OCI-LY1 (cell line): ENCODE data around the gene FURIN.

ENCODE experiments used
- H2AFZ ChIP-seq: fragments of 200-600 bp; sonication (generic), shearing (Covaris generic); 2 replicates; pipeline ENCODE4 v1.6.0; 2014; ENCODE audit warnings: antibody characterized with exemption, mild to moderate bottlenecking, low read length
- H3F3A ChIP-seq: fragments of 200-600 bp; sonication (generic), shearing (Covaris generic); 2 replicates; pipeline ENCODE4 v1.6.0; 2014; ENCODE audit warnings: mild to moderate bottlenecking, antibody characterized with exemption, low read length, moderate library complexity; ENCODE audit not compliant: insufficient read depth
- H3K27ac ChIP-seq: fragments of 200-600 bp; sonication (generic); 2 replicates; pipeline ENCODE4 v1.5.1; 2014; ENCODE audit warnings: low read length, mixed run types, mild to moderate bottlenecking, low read depth; ENCODE audit not compliant: poor library complexity, severe bottlenecking
- H3K27me3 ChIP-seq: fragments of 200-600 bp; sonication (generic); 2 replicates; pipeline ENCODE4 v1.6.0; 2014; ENCODE audit warnings: antibody characterized with exemption, mild to moderate bottlenecking, low read length, moderate library complexity; ENCODE audit not compliant: insufficient read depth
- H3K36me3 ChIP-seq: fragments of 200-600 bp; sonication (generic); 2 replicates; pipeline ENCODE4 v1.6.1; 2014; ENCODE audit warnings: mild to moderate bottlenecking, antibody characterized with exemption, low read length, moderate library complexity, mixed read lengths; ENCODE audit not compliant: insufficient read depth
- H3K4me1 ChIP-seq: fragments of 200-600 bp; sonication (generic); 2 replicates; pipeline ENCODE4 v1.5.1; 2014; ENCODE audit warnings: mild to moderate bottlenecking, low read length, moderate library complexity; ENCODE audit not compliant: insufficient read depth, severe bottlenecking
- H3K4me2 ChIP-seq: fragments of 200-600 bp; sonication (generic), shearing (Covaris generic); 2 replicates; pipeline ENCODE4 v1.6.1; 2014; ENCODE audit warnings: low read length
- H3K4me3 ChIP-seq: fragments of 200-600 bp; sonication (generic); 2 replicates; pipeline ENCODE4 v1.5.1; 2014; ENCODE audit warnings: low read length, low read depth, mild to moderate bottlenecking, mixed read lengths; ENCODE audit not compliant: poor library complexity, severe bottlenecking
- H3K79me2 ChIP-seq: fragments of 200-600 bp; shearing (Covaris generic); 2 replicates; pipeline ENCODE4 v1.6.1; 2016; ENCODE audit warnings: mixed run types, low read length, mixed read lengths; ENCODE audit not compliant: insufficient read depth
- H3K9ac ChIP-seq: fragments of 200-600 bp; sonication (generic), shearing (Covaris generic); 2 replicates; pipeline ENCODE4 v1.6.1; 2014; ENCODE audit warnings: mild to moderate bottlenecking, low read length, mixed read lengths
- H3K9me2 ChIP-seq: fragments of 200-600 bp; sonication (generic), shearing (Covaris generic); 2 replicates; pipeline ENCODE4 v1.6.1; 2014; ENCODE audit warnings: low read depth, mild to moderate bottlenecking, low read length, mixed read lengths
- H3K9me3 ChIP-seq: fragments of 200-600 bp; shearing (Covaris generic); 2 replicates; pipeline ENCODE4 v1.6.1; 2014; ENCODE audit warnings: low read length, mixed read lengths
- H4K20me1 ChIP-seq: fragments of 200-600 bp; sonication (generic), shearing (Covaris generic); 2 replicates; pipeline ENCODE4 v1.6.0; 2016; ENCODE audit warnings: mild to moderate bottlenecking, low read length; ENCODE audit not compliant: insufficient read depth
- CTCF ChIP-seq: fragments of 200-600 bp; sonication (generic), shearing (Covaris generic); IDR thresholded peaks from 2 replicates; pipeline ENCODE4 v1.5.1; 2017; ENCODE audit warnings: mild to moderate bottlenecking, antibody characterized with exemption, low read length, moderate library complexity, mixed read lengths
- EZH2 ChIP-seq: fragments of 200-600 bp; sonication (generic), shearing (Covaris generic); IDR thresholded peaks from 2 replicates; pipeline ENCODE4 v1.8.0; 2017; ENCODE audit warnings: borderline replicate concordance, mixed run types, mild to moderate bottlenecking, antibody characterized with exemption, low read length, moderate library complexity, mixed read lengths

Gene FURIN

DNA sequence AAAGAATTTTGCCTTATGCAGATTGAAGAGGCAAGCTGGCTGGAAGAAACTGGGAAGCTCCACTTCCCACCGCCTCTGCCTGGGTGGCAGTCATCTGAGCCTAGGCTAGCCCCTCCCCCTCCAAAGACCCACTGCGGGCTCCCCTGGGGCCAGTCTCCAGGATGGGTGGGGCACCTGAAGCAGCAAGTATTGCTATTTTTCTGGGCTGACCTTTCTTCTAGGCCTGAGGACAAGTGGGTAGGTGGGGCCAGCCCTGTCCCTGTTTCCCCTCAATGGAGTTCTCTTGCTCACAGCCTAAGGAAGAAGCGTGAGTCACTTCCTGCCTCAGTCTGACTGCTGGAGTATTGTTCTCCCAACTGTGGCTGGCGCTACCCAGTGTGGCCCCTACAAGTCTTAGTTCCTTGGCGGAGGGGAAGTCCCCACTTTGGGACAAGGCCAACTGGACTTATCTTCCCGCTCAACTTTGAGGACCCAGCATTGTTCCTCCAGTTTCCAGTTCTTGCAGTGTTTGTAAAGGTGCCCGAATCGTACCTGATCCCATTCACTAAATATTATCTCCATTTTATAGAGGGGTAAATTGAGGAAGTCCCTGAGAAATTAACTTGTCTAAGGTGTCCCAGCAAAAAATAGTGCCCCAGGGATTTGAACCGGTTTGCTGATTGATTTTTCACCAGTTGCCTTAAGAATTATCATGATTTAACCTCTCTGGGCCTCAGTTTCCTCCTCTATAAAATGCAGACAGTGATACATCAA lies 1.4 kb downstream of the FURIN start:
- no peak for TF ChIP-seq CTCF
- TF ChIP-seq EZH2, result no peak
- Histone ChIP-seq H3K4me2 (no peak overlapping the region), H3K9ac (no peak overlapping the region)

DNA sequence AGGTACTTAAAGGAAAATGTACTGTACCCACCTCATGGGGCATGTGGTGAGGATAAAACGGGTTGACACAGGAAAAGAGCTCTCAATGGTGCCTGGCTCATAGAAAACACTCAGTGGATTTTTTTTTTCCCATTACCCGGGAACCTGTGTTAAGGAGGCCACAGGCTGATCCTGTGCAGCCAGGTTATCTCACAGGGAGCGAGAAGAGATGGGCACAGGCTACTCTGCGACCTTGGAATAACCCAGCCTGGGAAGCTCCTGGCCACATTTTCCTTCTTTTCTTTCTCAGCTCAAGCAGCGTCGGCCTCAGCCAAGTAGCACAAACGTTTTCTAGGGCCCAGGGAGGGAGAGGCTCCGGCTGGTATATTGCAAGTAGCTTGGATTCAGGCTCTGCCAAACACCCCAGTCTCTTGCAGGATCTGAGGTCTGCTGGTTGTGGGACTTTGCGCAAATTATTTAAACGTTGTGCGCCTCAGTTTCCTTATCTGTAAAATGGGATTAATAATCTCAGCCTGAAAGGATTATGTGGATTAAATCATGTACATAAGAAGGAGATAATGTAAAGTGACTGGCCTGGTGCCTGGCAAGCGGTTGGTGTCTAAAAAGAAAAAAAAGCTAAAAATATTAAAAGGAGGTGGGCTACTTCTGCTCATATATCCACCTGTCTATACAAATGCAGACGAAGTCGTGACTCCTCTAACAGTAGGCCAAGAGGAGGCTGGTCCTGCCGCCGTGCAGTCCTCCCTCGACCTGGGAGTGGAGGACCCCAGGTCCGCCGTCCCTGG lies 2.2 kb downstream of the FURIN start:
- H2AFZ ChIP-seq, result no peak overlapping the region
- H3K27ac ChIP-seq, result no peak overlapping the region
- H3K27me3 ChIP-seq, result 0 out of 2 replicates have a peak, but pooled peaks cover 13% of the 10 kb centered on the region
- H3K4me2 ChIP-seq, result peak overlapping the region; percentile 74
- no peaks in the 10 kb centered on the region for H3K36me3 ChIP-seq
- TF ChIP-seq EZH2 (no peak), CTCF (no peak)
- peak overlapping the region; percentile 67 for H3K4me3 ChIP-seq
- H3K9me3 ChIP-seq, result no peaks in the 10 kb centered on the region
- H4K20me1 ChIP-seq, result no peaks in the 10 kb centered on the region
- peaks cover 21% of the 10 kb centered on the region for H3K4me1 ChIP-seq
- H3K9me2 ChIP-seq, result no peaks in the 10 kb centered on the region
- no peaks in the 10 kb centered on the region for H3F3A ChIP-seq
- peak overlapping the region; percentile 48; the same call in 1 of the 2 replicates for H3K9ac ChIP-seq
- H3K79me2 ChIP-seq, result no peaks in the 10 kb centered on the region

More for the DNA sequence above, 1.4 kb downstream of the FURIN start:
- H3F3A ChIP-seq, result no peaks in the 10 kb centered on the region
- no peak overlapping the region for H3K4me3 ChIP-seq
- H3K9me3 ChIP-seq, result no peaks in the 10 kb centered on the region
- no peaks in the 10 kb centered on the region for H3K36me3 ChIP-seq
- H3K27me3 ChIP-seq, result 0 out of 2 replicates have a peak, but pooled peaks cover 13% of the 10 kb centered on the region
- no peak overlapping the region for H3K27ac ChIP-seq
- no peaks in the 10 kb centered on the region for H4K20me1 ChIP-seq
- H2AFZ ChIP-seq, result no peak overlapping the region
- no peaks in the 10 kb centered on the region for H3K9me2 ChIP-seq
- no peaks in the 10 kb centered on the region for H3K79me2 ChIP-seq
- H3K4me1 ChIP-seq, result peaks cover 21% of the 10 kb centered on the region

DNA sequence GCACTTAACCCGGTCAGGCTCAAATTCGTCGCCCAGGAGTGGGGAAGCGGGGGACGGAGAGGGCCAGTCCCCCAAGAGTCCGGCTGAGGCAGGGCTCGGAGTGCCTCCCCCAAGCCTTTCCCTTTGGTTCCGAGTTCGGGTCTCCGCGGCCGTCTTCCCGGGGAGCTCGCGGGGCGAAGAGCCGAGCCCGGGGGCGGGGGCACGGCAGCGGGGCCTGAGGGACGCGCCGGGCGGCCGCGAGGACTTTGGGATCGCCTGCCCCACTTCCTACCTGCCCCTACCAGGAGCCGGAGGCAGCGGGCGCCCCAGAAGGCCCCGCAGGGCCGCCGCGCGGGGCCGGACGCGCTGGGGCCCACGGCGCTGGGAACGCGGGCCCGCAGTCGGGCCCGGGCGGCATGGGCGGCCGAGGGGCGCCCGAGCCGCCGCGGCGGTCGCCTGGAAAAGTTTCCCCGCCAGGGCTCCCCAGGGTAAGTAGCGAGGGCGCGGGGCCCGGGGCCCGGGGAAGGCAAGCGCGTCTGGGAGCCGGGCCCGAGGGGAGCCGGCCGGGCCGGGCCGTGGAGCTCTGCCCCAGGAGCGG lies 2.8 kb downstream of the FURIN start:
- Histone ChIP-seq H3K27me3 (0 out of 2 replicates have a peak, but pooled peaks cover 9% of the 10 kb centered on the region), H3K4me2 (peak overlapping the region; percentile 74), H3K4me1 (peaks cover 21% of the 10 kb centered on the region), H3F3A (no peaks in the 10 kb centered on the region), H2AFZ (no peak overlapping the region), H3K79me2 (no peaks in the 10 kb centered on the region), H3K9me2 (no peaks in the 10 kb centered on the region), H3K36me3 (no peaks in the 10 kb centered on the region), H3K9me3 (no peaks in the 10 kb centered on the region), H3K4me3 (peak overlapping the region; percentile 67), H4K20me1 (no peaks in the 10 kb centered on the region), H3K27ac (no peak overlapping the region), H3K9ac (peak overlapping the region; percentile 57)
- TF ChIP-seq EZH2 (no peak), CTCF (no peak)
